ENCODE data around the gene CSHL1.

CSHL1 gene

DNA sequence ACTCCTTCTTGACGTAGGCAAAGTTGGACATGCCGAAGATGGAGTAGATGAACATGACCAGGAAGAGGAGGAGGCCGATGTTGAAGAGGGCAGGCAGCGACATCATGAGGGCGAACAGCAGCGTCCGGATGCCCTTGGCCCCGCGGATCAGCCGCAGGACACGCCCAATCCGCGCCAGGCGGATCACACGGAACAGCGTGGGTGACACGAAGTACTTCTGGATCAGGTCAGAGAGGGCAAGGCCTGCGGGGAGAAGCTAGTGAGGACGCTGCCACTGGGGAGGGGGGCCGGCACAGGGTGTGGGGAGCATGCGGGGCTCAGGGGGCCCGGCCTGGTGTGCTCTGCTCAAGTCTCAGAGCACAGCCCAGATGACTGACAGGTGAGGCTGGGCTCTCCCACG lies 30.7 kb upstream of the CSHL1 start:
- Histone ChIP-seq H3K4me1 (peaks cover 73% of the 10 kb centered on the region), H3K27me3 (no peaks in the 10 kb centered on the region)

DNA sequence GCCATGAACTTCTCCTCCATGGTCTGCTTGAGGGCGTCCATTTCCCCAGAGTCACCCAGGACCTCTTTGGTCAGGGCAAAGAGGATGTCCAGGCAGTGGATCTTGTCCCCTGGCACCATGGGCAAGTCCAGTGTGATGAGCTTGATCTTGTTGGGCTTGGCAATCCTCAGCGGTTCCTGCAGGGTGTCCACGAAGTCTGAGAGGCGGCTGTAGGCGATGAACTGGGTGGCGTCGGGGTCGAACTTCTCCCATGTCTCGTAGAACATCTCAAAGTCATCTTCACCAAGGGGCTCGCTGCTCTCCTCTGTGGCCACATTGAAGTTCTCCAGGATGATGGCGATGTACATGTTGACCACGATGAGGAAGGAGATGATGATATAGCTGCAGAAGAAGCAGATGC lies 30.1 kb upstream of the CSHL1 start:
- Histone ChIP-seq H3K27me3 (no peaks in the 10 kb centered on the region), H3K4me1 (peaks cover 73% of the 10 kb centered on the region), H4K20me1 (no peaks in the 10 kb centered on the region), H3K36me3 (peaks cover 12% of the 10 kb centered on the region; the same call in 1 of the 2 replicates), H3K9me3 (peaks cover 6% of the 10 kb centered on the region; the same call in 1 of the 2 replicates), H3K9ac (no peak overlapping the region), H3K27ac (no peak overlapping the region), H3K4me3 (no peak overlapping the region), H3K4me2 (no peak overlapping the region)
- no peak for TF ChIP-seq Cebpa-rat (IDR thresholded peaks at IDR 0.05)

More for the DNA sequence above, 30.7 kb upstream of the CSHL1 start:
- no peaks in the 10 kb centered on the region for H4K20me1 ChIP-seq
- no peak overlapping the region for H3K4me3 ChIP-seq
- no peak for TF ChIP-seq Cebpa-rat (IDR thresholded peaks at IDR 0.05)
- H3K9ac ChIP-seq = no peak overlapping the region
- H3K36me3 ChIP-seq = peaks cover 12% of the 10 kb centered on the region; the same call in 1 of the 2 replicates
- peaks cover 6% of the 10 kb centered on the region; the same call in 1 of the 2 replicates for H3K9me3 ChIP-seq
- H3K4me2 ChIP-seq = no peak overlapping the region
- H3K27ac ChIP-seq = no peak overlapping the region

DNA sequence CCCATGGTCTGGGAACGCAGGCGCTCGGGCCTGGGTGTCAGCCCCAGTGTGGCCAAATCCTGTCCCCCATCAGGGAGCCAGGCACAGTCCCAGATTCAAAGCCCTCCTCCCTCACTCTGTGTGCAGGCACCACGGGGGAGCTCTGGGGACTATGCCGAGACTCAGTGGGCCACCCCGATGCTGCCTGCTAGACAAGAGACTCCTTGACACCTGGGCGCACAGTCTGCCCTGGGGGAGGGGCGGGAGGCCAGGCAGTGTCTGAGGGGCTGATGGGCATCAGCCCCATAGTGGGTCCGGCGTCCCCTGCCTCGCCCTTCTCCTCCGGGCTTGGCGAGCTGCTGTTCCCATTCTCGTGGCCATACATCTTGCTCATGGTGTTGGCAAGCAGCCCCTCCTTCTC lies 29.5 kb upstream of the CSHL1 start:
- Histone ChIP-seq H3K4me2 (no peak overlapping the region), H4K20me1 (no peaks in the 10 kb centered on the region), H3K36me3 (peaks cover 12% of the 10 kb centered on the region; the same call in 1 of the 2 replicates), H3K27ac (peak overlapping the region; percentile 62; the same call in 1 of the 2 replicates), H3K9ac (no peak overlapping the region), H3K27me3 (no peaks in the 10 kb centered on the region), H3K4me1 (peaks cover 73% of the 10 kb centered on the region), H3K4me3 (no peak overlapping the region), H3K9me3 (peaks cover 6% of the 10 kb centered on the region; the same call in 1 of the 2 replicates)
- TF ChIP-seq Cebpa-rat (IDR thresholded peaks at IDR 0.05) = no peak

DNA sequence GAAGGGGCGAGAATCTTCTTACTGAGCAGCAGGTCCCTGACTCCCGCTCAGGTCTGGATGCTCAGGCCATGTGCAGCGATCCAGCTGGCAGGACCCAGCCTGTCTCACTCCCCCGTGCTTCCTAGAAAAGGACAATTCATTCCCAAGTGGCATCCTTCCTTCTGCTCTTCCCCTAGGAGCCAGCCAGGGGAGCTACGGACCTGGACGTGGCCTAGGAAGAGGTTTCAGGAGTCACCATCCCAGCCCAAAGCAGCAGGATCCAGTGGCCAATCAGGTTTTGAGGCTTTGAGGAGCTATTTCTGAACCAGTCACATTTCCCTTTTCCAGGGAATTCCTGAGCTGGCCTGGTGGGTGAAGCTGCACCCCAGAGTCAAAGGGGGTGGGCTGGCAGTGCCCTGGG lies 28.8 kb upstream of the CSHL1 start:
- Histone ChIP-seq H3K36me3 (peaks cover 12% of the 10 kb centered on the region; the same call in 1 of the 2 replicates), H3K27me3 (no peaks in the 10 kb centered on the region), H3K4me2 (peak overlapping the region; percentile 47; the same call in 1 of the 2 replicates), H3K9me3 (peaks cover 6% of the 10 kb centered on the region; the same call in 1 of the 2 replicates), H3K9ac (no peak overlapping the region), H3K4me3 (no peak overlapping the region), H4K20me1 (no peaks in the 10 kb centered on the region), H3K27ac (peak overlapping the region; percentile 62), H3K4me1 (peaks cover 73% of the 10 kb centered on the region)
- no peak for TF ChIP-seq Cebpa-rat (IDR thresholded peaks at IDR 0.05)

DNA sequence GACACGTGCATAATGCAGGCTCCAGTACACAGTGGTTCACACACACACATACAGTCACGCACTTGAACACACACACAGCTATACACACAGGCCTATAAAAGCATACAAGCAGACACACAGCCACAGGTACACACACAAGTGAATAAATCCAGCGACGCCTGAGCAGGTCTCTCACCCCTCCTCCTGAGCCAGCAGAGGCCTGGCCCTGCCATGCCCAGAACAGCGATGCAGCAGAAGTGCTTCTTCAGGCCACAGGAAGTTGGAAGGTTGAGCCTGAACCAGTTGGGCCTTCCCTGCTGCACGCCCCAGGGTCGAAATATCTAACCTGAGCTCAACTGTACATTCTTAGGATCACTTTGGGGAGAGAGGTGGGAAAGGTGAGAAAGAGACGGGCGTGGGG lies 28.3 kb upstream of the CSHL1 start:
- peaks cover 73% of the 10 kb centered on the region for H3K4me1 ChIP-seq
- peaks cover 12% of the 10 kb centered on the region; the same call in 1 of the 2 replicates for H3K36me3 ChIP-seq
- H3K4me2 ChIP-seq = peak overlapping the region; percentile 47
- H4K20me1 ChIP-seq = no peaks in the 10 kb centered on the region
- H3K4me3 ChIP-seq = no peak overlapping the region
- H3K27me3 ChIP-seq = no peaks in the 10 kb centered on the region
- peak overlapping the region; percentile 62 for H3K27ac ChIP-seq
- no peak for TF ChIP-seq Cebpa-rat (IDR thresholded peaks at IDR 0.05)
- peaks cover 6% of the 10 kb centered on the region; the same call in 1 of the 2 replicates for H3K9me3 ChIP-seq
- H3K9ac ChIP-seq = no peak overlapping the region; the same call in 1 of the 2 replicates

DNA sequence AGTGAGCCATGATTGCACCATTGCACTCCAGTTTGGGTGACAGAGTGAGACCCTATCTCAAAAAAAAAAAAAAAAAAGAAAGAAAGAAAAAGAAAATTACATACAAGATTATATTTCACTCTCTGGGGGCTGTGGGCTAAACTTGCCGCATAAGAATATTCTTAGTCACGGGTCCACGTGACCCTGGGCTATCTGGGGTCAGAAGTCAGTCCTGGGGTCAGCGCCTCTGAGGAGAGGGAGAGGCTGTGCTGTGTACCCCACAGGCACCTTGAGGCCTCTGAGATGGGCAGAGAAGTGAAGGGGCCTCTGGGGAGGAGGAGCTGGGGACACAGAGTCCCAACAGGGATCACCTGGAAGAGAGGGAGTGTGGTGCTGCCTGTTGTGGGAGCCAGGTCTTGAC lies 26.9 kb upstream of the CSHL1 start:
- Histone ChIP-seq H3K27me3 (no peaks in the 10 kb centered on the region), H3K4me2 (peak overlapping the region; percentile 47), H3K9ac (peak overlapping the region; percentile 49)

DNA sequence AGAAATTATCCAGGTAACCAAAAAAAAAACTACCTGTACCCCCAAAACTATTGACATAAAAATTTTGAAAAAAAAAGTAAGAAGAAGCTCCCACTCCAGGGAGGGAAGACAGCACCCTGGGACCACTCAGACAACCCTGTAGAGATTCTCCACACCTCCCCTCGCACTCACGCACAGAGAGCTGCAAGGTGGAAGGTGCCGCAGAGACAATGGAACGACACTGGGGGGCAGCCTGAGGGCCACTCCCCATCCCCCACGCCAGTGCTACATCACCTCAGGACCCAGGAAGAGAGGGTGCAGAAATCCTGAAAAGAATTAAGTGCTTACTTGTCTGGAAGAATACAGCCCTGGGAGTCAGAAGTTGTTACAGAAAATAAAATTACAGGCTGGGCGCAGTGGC lies 26.3 kb upstream of the CSHL1 start:
- Histone ChIP-seq H3K4me3 (no peak overlapping the region), H3K27me3 (no peaks in the 10 kb centered on the region), H3K9ac (no peak overlapping the region), H3K36me3 (peaks cover 9% of the 10 kb centered on the region; the same call in 1 of the 2 replicates), H4K20me1 (no peaks in the 10 kb centered on the region), H3K4me2 (peak overlapping the region; percentile 4), H3K27ac (no peak overlapping the region), H3K9me3 (peaks cover 6% of the 10 kb centered on the region; the same call in 1 of the 2 replicates), H3K4me1 (peaks cover 83% of the 10 kb centered on the region)
- TF ChIP-seq Cebpa-rat (IDR thresholded peaks at IDR 0.05) = no peak

More for the DNA sequence above, 26.9 kb upstream of the CSHL1 start:
- peak overlapping the region; percentile 62 for H3K27ac ChIP-seq
- peaks cover 6% of the 10 kb centered on the region; the same call in 1 of the 2 replicates for H3K9me3 ChIP-seq
- H3K4me3 ChIP-seq = no peak overlapping the region
- H3K36me3 ChIP-seq = peaks cover 12% of the 10 kb centered on the region; the same call in 1 of the 2 replicates
- H3K4me1 ChIP-seq = peaks cover 77% of the 10 kb centered on the region
- TF ChIP-seq Cebpa-rat (IDR thresholded peaks at IDR 0.05) = no peak
- H4K20me1 ChIP-seq = no peaks in the 10 kb centered on the region

DNA sequence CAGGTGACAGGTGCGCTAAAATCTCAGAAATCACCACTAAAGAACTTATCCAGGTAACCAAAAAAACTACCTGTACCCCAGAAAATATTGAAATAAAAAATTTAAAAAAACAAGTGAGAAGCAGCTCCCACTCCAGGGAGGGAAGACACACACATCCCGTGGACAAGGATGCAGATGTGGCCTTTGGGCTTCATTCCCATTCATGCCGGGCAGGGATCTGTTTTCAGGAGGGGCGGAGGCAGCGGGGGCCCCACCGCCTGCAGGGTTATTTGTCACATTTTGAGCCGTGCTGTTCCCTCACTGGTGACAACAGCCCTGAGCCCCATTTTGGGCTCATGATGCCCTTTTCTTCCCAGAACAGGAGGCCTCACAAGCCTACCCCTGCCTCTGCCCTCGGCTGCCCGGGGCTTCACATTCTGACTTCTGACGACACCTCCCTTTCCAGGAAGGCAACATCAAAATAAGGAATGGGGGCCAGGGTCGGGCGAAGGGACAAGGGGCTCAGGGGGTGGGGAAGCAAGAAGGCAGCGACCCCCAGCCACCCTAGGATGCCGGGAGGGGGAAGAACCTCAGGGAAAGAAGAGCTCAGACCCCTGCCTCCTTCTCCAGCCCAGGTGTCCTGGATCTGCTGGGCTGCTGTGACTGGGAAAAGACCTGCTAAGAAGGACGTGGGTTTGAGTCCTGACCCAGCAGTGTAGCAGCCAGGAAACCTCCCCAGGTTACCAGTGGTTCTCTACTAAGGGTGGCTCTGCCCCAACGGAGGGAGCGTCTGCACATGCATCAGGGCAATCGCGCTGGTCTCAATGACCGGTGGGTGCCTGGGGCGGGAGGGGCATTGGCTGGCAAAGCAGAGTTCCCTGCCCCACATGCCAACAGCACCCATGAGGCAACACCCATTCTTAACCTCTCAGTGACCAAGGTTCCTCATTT lies 23.4 kb upstream of the CSHL1 start:
- Histone ChIP-seq H3K9ac (no peak overlapping the region), H3K4me2 (peak overlapping the region; percentile 99), H3K27me3 (no peaks in the 10 kb centered on the region), H3K9me3 (no peaks in the 10 kb centered on the region), H4K20me1 (peaks cover 20% of the 10 kb centered on the region), H3K4me1 (peaks cover 88% of the 10 kb centered on the region), H3K4me3 (no peak overlapping the region), H3K27ac (peak overlapping the region; percentile 97; the same call in 1 of the 2 replicates), H3K36me3 (peaks cover 13% of the 10 kb centered on the region)
- no peak for TF ChIP-seq Cebpa-rat (IDR thresholded peaks at IDR 0.05)

DNA sequence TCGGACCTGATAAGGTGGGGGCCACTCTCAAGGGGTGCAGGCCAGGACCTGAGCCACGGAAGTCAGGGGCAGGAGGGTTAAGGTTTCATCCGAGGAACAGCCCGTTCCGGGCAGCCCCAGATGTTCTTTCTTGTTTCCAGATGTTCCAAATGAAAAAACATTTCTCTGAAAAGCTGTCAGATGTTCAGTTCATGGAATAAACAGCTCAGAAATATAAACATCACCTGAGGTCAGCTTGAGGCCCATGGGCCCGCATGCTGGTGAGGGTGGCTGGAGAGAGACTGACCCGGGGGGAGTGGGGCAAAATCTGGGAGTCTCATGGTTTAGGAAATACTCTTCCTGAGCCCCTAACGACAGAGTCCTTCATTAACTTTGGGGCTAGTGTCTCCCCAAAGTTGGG lies 22.5 kb upstream of the CSHL1 start:
- H4K20me1 ChIP-seq = peaks cover 29% of the 10 kb centered on the region
- peaks cover 21% of the 10 kb centered on the region for H3K36me3 ChIP-seq
- H3K4me1 ChIP-seq = peaks cover 88% of the 10 kb centered on the region
- H3K4me3 ChIP-seq = 0 out of 2 replicates have a peak overlapping the region, but pooled peaks have one; percentile 90
- H3K9me3 ChIP-seq = no peaks in the 10 kb centered on the region
- no peaks in the 10 kb centered on the region for H3K27me3 ChIP-seq
- no peak for TF ChIP-seq Cebpa-rat (IDR thresholded peaks at IDR 0.05)
- peak overlapping the region; percentile 97 for H3K27ac ChIP-seq
- peak overlapping the region; percentile 94; the same call in 1 of the 2 replicates for H3K9ac ChIP-seq
- H3K4me2 ChIP-seq = peak overlapping the region; percentile 99

DNA sequence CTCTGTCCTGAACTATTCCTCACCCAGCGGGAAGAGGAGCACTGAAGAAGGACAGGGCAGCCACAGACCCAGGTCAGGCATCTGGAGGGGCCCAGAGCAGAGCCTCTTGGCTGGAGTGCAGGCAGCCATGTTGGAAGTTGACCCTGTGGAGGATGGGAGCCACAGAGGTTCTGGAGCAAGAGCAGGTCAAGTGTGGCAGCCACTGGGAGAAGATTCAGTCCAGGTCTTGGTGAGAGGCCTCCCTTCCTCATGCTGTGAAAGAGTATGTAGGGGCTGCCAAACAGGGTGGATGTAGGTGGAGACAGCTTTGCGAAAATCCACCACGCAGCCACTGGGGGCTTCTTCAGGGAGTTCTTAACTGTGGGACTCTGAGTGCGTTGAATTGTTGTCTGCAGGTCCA lies 21.7 kb upstream of the CSHL1 start:
- H3K9ac ChIP-seq = peak overlapping the region; percentile 94
- peak overlapping the region; percentile 99 for H3K4me2 ChIP-seq
- H3K4me1 ChIP-seq = peaks cover 88% of the 10 kb centered on the region

More for the DNA sequence above, 21.7 kb upstream of the CSHL1 start:
- Histone ChIP-seq H3K27ac (peak overlapping the region; percentile 97), H4K20me1 (peaks cover 36% of the 10 kb centered on the region), H3K36me3 (peaks cover 30% of the 10 kb centered on the region), H3K4me3 (peak overlapping the region; percentile 90), H3K9me3 (no peaks in the 10 kb centered on the region), H3K27me3 (no peaks in the 10 kb centered on the region)
- TF ChIP-seq Cebpa-rat (IDR thresholded peaks at IDR 0.05) = no peak

Measured in BLaER1 (cell line).